NB4 (cell line): ENCODE measurements around the gene ARFIP2.

Experiments
- DNase-seq: peaks from one replicate; pipeline ENCODE4 v3.0.0; 2010; ENCODE audit warnings: low read depth
- H3K4me3 ChIP-seq: one replicate; pipeline ENCODE4 v1.5.1; 2011; ENCODE audit warnings: mild to moderate bottlenecking, low read depth, low read length, moderate library complexity
- MYC ChIP-seq: IDR thresholded peaks from 2 replicates; pipeline ENCODE4 v1.6.1; 2011; ENCODE audit warnings: low read depth, low read length
- POLR2A ChIP-seq: IDR thresholded peaks from 2 replicates; pipeline ENCODE4 v1.6.1; 2011; ENCODE audit warnings: mild to moderate bottlenecking; ENCODE audit not compliant: insufficient read length; ENCODE audit errors: extremely low read depth
- TF ChIP-seq, protein P1 (sequence below): IDR thresholded peaks from 2 replicates; pipeline ENCODE4 v1.6.1; 2011; ENCODE audit warnings: low read depth, low read length
- TF ChIP-seq, protein P2 (sequence below): IDR thresholded peaks from one replicate; pipeline ENCODE4 v1.5.1; 2012; ENCODE audit warnings: low read depth, low read length

The ARFIP2 gene

DNA sequence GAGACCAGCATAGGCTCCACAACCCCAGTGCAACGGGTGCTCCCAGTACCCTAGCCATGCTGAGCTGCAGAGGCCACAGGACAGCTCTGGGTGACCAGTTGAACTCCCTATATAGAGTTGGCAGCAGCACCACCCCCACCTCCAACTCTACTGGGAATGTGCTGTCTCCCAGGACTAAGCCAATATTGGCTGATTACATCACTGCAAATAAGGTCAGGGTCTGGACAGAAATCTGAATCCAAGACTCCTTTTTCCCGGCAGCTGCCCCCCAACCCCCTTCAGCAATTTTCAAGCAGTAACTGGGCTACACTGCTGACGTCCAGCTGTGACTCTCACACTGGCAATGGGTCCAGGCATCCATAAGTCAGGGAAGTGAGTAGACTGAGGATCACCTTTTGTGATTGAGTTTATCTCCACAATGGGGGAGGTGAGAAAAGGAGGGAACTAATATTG lies 40.2 kb downstream of the ARFIP2 start, which contains the start of gene HPX:
Gene HPX (minus strand): TSS at position 82 of the 453 bp plus-strand sequence. CDS start 24 bp downstream, at position 58.
- TF ChIP-seq MYC: no peak
- no peak for TF ChIP-seq POLR2A
- TF ChIP-seq, protein P1, sequence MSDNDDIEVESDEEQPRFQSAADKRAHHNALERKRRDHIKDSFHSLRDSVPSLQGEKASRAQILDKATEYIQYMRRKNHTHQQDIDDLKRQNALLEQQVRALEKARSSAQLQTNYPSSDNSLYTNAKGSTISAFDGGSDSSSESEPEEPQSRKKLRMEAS: no peak
- TF ChIP-seq, protein P2, sequence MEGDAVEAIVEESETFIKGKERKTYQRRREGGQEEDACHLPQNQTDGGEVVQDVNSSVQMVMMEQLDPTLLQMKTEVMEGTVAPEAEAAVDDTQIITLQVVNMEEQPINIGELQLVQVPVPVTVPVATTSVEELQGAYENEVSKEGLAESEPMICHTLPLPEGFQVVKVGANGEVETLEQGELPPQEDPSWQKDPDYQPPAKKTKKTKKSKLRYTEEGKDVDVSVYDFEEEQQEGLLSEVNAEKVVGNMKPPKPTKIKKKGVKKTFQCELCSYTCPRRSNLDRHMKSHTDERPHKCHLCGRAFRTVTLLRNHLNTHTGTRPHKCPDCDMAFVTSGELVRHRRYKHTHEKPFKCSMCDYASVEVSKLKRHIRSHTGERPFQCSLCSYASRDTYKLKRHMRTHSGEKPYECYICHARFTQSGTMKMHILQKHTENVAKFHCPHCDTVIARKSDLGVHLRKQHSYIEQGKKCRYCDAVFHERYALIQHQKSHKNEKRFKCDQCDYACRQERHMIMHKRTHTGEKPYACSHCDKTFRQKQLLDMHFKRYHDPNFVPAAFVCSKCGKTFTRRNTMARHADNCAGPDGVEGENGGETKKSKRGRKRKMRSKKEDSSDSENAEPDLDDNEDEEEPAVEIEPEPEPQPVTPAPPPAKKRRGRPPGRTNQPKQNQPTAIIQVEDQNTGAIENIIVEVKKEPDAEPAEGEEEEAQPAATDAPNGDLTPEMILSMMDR: no peak
- no peak for DNase-seq
- no peak within 1 kb of the TSS for H3K4me3 ChIP-seq

- TF ChIP-seq, protein P2: peak; percentile 87
- TF ChIP-seq MYC (peak; percentile 86), POLR2A (no peak)
- TF ChIP-seq, protein P1: peak; percentile 83
- DNase-seq: peak; percentile 74
- H3K4me3 ChIP-seq: no peak overlapping the region
Observed at GRCh38 chr11:6438979-6439571, 42.1 kb downstream of the ARFIP2 start.

GRCh38 chr11:6437993-6438392 lies 43.1 kb downstream of the ARFIP2 start:
- peak; percentile 33 for DNase-seq
- no peak overlapping the region for H3K4me3 ChIP-seq
- TF ChIP-seq MYC: no peak
- TF ChIP-seq, protein P1: peak; percentile 78

DNA sequence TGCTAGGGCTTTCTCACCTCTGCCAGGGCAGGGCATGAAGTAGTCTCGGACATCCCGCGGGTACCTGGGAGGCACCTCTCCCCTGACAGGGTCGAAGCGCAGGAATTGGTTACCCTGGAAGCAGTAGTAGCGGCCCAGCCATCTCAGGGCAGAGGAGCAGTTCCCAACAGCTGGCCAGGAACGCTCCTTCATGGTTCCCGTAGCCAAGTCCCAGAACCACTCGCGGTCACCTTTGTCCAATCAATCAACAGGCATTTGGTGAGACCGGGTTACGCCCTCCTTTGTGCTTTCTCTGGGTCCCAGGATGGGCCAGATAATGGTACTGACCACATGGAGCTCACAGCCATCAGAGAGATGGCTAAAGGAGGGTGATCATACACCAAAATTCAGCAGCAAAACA lies 43.7 kb downstream of the ARFIP2 start:
- TF ChIP-seq MYC (no peak), POLR2A (no peak)
- TF ChIP-seq, protein P1: no peak
- TF ChIP-seq, protein P2: no peak
- no peak overlapping the region for H3K4me3 ChIP-seq
- DNase-seq: no peak

DNA sequence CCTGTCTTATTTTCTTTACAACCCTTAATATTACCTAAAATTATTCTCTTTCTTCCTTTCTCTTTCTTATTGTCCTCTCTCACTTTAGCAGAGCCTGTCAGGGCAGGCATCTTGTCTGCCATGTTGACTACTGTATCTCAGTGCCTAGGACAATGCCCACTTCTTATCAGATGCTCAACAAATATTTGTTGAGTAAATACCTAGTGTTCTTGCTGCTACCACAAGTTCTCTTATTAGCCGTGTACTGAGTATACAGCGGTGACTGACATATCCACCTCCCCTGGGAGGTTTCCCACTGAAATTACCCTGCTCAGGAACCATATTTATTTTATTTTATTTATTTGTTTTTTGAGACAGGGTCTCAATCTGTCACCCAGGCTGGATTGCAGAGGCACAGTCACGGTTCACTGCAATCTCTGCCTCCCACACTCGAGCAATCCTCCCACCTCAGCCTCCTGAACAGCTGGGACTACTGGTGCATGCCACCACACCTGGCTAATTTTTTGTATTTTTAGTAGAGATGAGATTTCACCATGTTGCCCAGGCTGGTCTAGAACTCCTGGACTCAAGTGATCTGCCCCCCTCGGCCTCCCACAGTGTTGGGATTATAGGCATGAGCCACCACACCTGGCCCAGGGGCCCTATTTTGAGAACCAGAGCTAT lies 47.0 kb downstream of the ARFIP2 start:
- no peak overlapping the region for H3K4me3 ChIP-seq
- TF ChIP-seq, protein P2: no peak
- TF ChIP-seq, protein P1: no peak
- TF ChIP-seq MYC (no peak), POLR2A (no peak)
- no peak for DNase-seq

DNA sequence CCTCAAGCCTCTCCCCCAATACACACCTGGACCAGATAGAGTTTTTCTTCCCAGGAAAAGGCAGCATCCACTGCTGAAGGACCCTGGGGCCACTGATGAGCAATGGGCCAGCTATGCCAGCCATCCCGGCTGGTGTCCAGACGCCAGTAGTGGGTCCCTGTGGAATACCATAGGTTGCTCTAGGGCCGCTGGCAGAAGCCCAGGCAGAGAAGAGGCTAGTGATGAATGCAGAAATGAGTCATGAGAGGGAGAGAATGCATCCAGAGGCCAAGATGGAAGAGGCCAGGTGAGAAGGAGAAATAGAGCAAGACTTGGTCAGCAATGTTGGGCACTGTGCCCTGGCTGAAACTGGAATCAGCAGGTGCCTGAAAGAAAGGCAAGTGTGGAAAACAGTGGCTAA lies 49.3 kb downstream of the ARFIP2 start:
- TF ChIP-seq, protein P1: no peak
- TF ChIP-seq, protein P2: no peak
- TF ChIP-seq POLR2A: no peak
- no peak for TF ChIP-seq MYC
- H3K4me3 ChIP-seq: no peak overlapping the region
- no peak for DNase-seq
